Activated CD4-positive, alpha-beta T cell treated with anti-CD3 and anti-CD28 coated beads, Interleukin-2, amount 50 U/mL, for 24 hours (primary cell): ENCODE data around the gene IFT20.
"Not testable (repeated sequence)": the region's sequence is repeated elsewhere in the genome, so short reads cannot be mapped to it uniquely, and the experiment has no call there.

ENCODE experiments used
- DNase-seq, 2 donors: peaks; one replicate each; pipeline ENCODE4 v3.0.0-alpha.2; 2020; ENCODE audit warnings: low read depth in 1 of 2, low spot score in 1 of 2

IFT20 gene

DNA sequence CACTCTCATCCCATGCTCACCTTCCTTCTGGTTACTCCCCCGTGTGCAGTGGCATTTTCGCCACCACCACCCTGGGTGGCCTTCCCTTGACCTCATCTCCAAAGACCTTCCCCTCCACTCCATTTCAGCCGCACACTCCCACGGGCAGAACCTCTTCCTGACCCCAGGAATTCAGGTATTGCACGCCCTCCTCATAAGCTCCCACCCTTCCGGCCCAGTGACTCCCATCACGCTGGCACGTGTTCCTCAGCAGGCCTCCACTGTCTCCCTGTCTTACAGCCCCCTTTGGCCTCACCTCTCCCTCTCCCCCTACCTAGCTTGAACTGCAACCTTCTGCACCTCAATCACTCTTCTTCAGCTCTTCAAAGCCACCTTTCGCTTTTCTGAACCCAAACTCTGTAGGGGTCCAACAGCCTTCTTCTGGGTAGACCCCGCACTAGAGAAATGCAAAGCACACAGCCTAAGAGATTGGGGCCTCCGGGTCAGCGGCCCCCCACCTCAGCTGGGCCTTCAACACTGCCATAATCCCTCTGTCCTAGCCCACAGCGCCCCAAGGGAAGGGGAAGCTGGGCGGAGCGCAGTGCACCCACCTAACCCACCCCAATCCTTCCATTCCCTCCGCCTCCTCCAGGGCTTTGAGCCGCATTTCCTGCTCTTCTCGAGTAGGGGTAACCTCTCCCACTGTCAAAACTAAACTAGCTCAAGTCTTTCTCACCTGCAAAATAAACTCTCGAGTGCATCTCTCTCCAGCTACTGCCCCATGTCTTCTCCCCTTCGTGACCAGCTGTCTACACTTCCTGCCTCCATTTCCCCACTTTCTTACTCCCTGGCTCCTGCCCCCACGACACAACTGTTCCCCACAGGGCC lies 17.9 kb downstream of the IFT20 start:
- DNase-seq: no peak

DNA sequence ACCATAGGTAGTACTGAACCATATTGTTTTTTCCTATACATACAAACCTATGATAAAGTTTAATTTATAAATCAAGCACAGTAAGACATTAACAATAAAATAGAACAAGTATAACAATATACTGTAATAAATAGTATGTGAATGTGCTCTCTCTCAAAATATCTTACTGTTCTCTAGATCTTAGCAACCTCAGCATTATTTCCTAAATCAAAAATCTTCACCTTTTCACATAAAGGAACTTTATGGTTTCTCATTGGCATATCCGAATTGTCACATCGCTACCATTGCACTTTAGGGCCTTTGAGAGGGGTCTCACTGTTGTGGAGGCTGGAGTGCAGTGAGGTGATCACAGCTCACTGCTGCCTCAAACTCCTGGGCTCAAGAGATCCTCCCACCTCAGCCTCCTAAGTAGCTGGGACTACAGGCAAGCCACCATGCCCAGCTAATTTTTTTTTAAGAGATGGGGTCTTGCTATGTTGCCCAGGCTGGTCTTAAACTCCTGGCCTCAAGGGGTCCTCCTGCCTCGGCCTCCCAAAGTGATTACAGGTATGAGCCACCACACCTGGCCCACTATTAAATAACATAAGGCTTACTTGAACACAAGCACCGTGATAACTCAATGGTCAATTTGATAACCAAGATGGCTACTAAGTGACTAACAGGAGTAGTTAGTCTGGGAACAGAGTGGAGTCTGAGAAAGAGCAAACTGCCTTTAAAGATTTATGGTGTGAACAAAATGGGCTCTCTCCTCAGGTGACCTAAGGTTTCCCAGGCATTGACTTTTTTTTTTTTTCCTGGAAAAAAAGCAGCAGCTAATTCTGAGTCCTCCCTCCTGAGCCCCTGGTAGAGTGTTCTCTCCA lies 19.2 kb downstream of the IFT20 start:
- no peak for DNase-seq

DNA sequence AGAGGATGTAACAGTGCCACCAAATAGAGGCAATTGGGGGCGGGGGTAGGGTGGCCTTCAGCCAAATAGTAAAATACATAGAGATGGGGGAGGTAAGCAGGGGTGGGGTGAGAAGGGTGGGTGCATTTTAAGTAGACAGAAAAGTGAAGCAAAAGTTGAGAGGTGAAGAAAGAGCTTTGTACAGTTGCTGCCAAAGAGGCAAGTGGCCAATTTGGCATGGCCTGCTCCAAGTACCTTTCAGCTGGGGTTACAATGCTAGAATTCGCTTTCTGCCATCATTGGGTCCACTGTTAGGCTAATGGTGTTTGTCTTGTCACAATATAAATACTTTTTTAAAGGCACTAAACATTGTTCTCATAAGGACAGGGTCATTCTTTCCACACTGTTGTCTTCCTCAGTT lies 21.4 kb downstream of the IFT20 start:
- DNase-seq: no peak

DNA sequence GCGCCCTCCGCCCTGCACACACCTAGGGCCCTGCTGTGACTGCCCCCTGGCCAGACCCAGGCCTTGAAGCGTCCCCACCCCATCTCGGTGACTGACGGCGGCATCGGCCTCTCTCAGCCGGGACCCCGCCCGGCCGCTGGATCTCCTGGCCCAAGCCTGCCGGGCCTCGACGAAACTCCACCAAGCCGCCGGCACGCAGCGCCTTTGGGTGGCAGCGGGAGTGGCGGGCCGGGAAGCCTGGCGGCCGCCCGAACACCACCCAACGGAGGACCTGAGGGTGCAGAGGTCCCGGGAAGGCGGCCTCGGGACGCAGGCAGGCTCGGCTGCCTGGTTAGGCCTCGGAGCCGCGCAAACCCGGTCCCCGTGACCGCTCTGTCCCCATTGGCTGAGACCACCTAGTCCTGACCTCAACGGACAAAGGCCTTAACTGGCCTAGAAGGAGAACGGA lies 28.3 kb downstream of the IFT20 start:
- DNase-seq: no peak

DNA sequence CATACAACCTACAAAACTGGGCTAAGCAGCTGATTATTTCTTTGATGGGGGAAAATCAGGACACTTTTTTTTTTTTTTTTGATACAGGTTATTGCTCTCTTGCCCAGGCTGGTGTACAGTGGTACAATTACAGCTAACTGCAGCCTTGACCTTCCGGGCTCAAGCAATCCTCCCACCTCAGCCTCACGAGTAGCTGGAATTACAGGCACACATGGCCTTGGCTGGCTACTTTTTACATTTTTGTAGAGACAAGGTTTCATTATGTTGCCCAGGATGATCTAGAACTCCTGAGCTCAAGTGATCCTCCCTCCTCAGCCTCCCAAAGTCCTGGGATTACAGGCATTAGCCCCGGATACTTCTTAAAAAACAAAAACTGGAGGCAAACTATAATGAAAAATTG lies 36.8 kb downstream of the IFT20 start:
- no peak for DNase-seq

DNA sequence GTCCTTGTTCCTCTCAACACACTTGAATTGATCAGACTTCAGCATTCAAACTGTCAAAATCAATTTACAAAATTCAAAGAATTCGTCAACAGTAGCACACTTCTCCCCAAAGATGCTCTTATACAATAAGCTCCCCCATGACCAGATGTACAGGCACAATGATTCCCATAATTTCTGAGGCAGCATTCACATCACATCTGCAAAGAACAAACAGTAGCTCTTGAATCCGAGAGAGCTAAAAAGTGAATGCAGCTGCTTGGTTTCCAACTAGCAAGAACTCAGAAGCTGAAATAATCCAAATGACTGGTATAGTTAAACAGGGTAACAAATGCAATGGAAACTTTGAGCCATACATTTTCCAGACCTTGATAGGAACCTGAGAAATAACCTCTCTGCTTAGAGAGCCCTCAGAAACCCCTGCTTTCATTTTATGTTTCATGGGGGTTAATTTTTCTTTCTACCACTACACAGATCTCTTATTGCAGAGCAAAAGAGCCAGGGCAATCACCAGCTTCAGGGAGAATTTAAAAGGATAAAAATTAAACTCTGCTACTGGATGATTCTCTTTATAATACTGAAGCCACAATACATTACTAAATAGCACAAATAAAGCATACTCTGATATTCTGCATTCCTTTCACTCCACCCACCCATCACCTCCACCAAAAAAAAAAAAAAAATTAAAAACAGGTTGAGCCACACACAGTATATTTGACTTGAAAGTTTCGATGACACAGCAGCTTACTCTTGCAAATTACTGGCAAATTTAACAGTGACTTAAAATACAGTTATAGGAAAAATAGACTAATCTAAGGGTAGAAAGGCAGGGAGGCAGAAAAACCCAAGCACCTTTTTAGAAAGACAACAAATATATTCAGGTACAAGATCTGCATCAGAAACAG lies 39.3 kb downstream of the IFT20 start:
- no peak for DNase-seq

DNA sequence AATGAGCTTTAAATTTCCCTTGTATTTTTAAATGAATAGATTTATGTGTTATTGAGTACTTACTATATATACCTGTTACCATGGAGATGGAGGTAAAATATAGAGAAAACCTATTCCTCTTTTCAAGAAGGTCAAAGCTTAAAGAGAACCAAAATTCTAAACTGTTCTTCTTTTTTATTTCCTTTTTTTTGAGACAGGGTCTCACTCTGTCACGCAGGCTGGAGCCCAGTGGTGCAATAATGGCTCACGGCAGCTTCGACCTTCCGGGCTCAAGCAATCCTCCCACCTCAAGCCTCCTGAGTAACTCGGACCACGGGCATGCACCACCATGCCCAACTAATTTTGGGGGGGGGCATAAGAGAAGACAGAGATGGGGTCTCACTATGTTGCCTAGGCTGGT lies 41.3 kb downstream of the IFT20 start:
- DNase-seq: no peak

DNA sequence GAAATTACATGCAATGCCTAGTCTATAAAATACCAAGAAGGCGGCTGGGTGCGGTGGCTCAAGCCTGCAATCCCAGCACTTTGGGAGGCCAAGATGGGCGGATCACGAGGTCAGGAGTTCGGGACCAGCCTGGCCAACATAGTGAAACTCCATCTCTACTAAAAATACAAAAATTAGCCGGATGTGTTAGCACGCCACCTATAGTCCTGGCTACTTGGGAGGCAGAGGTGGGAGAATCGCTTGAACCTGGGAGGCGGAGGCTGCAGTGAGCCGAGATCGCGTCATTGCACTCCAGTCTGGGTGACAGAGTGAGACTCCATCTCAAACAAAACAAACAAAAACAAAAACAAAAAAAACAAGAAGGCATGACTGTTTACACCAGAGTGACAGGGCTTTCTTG lies 42.4 kb downstream of the IFT20 start:
- DNase-seq: not testable (repeated sequence)

DNA sequence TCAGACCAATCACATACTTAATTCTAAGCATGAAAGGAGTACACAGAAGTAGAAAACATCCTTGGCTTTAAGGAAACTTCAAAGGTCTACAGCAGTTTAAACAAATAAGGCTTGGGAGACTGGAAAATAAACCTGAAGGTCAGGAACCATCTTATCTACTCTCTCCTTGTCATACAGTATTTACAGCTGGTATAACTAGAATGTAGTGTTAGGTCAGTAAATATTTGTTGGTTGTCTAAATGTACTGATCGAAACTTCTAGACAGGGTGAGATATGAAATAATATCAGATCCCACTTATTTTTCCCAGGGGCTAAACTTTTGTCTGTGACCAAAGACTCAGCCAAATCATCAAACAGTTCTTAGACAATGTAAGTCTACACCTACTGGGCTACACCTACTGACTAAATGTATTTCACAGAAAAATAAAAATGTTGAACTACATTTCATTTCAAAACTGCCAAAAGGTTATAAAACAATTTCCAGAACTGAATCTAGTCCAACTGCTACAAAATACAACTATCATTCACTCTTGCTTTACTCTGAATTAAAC lies 43.4 kb downstream of the IFT20 start:
- no peak for DNase-seq

DNA sequence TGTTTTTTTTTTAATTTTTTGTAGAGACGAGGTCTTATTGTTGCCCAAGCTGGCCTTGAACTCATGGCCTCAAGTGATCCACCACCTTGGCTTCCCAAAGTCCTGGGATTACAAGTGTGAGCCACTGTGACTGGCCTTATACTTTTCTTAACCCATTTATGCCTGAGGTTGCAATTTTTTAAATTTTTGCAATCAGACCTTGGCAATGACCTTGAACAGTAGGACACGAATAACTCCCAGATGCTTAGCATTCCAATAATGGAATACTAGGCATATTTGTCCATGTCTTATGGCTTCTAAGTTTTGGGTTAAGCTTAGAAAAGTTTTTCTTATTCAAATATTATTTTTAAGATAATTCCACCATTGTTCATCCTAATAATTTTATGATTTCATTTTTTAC lies 44.6 kb downstream of the IFT20 start:
- no peak for DNase-seq

DNA sequence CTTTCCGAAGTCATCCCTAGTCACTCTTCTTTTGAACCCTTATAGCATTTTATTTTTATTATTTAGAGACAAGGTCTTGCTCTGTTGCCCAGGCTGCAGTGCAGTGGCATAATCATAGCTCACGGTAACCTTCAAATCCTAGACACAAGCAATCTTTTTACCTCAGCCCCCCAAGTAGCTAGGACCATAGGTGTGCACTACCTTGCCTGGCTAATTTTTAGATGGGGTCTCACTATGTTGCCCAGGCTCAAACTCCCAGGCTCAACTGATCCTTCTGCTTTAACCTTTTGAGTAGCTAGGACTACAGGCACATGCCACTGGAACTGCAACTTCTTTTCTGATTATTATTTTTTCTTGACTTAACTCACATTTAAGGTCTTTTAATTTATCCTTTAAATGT lies 49.3 kb downstream of the IFT20 start:
- no peak for DNase-seq

DNA sequence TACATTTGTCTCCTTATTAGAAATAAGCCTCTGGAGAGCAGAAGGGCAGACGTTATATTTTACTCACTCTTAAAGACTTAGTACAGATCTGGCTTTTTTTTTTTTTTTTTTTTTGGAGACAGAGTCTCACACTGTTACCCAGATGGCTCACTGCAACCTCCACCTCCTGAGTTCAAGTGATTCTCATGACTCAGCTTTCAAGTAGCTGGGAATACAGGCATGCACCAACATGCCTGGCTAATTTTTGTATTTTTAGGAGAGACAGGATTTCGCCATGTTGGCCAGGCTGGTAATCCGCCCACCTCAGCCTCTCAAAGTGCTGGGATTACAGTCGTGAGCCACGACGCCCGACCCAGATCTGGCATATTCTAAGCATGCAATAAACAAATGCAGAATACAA lies 52.7 kb downstream of the IFT20 start:
- no peak for DNase-seq

DNA sequence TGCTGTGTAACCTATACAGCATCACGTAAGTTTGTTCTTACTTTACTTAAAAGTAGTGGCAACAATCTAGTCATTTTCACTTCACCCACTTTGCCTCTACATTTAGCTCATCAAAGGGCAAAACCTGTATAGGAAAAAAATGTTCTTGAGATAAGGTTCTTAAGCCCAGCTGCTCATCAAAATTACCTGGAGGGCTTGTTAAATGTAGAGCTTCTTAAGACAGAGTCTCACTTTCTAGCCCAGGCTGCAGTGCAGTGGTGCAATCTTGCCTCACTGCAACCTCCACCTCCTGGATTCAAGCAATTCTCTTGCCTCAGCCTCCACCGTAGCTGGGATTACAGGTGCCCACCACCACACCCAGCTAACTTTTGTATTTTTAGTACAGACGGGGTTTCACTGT lies 54.4 kb downstream of the IFT20 start:
- no peak for DNase-seq

DNA sequence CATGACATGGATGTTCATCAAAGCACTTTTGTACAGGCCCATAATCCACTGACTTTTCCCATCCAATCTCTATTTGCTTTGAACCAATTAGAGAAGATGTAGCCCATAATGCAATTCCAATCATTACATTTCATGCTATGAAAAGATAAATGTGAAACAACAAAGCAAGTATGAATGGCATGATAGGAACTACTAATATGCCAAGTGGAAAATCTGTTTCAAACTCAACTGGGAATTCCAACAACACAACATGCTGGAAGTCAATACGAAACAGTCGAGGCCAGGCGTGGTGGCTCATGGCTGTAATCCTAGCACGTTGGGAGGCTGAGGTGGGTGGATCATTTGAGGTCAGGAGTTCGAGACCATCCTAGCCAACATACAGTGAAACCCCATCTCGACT lies 55.9 kb downstream of the IFT20 start:
- no peak for DNase-seq
